GM12864 (cell line): ENCODE data around the gene BSPRY.

Source experiments
- DNase-seq: peaks from one replicate; pipeline ENCODE4 v3.0.0-alpha.2; 2011; ENCODE audit warnings: low read depth
- H3K4me3 ChIP-seq: 2 replicates; pipeline ENCODE4 v1.5.1; 2011; ENCODE audit warnings: mild to moderate bottlenecking, low read depth, low read length, control low read depth
- CTCF ChIP-seq: IDR thresholded peaks from 2 replicates; pipeline ENCODE4 v1.5.1; 2011; ENCODE audit warnings: low read depth, mild to moderate bottlenecking, moderate library complexity, low read length, control low read depth, inconsistent platforms; ENCODE audit errors: missing control alignments

The BSPRY gene

GRCh38 chr9:113349066-113349444 lies 286 bp upstream of the BSPRY start:
- DNase-seq, result no peak
- no peak for TF ChIP-seq CTCF
- peak overlapping the region; percentile 72; the same call in 1 of the 2 replicates for H3K4me3 ChIP-seq

GRCh38 chr9:113350107-113350661 lies 843 bp downstream of the BSPRY start:
- peak overlapping the region; percentile 72 for H3K4me3 ChIP-seq

GRCh38 chr9:113350937-113351336 lies 1.6 kb downstream of the BSPRY start:
- no peak for TF ChIP-seq CTCF
- no peak overlapping the region for H3K4me3 ChIP-seq
- peak; percentile 29 for DNase-seq

More at GRCh38 chr9:113350107-113350661, 843 bp downstream of the BSPRY start:
- TF ChIP-seq CTCF, result no peak
- DNase-seq, result no peak

GRCh38 chr9:113352006-113352405 lies 2.7 kb downstream of the BSPRY start:
- H3K4me3 ChIP-seq, result no peak overlapping the region
- no peak for DNase-seq
- TF ChIP-seq CTCF, result no peak

- H3K4me3 ChIP-seq, result no peak overlapping the region
- no peak for DNase-seq
- TF ChIP-seq CTCF, result no peak
These were observed 3.1 kb downstream of the BSPRY start for GRCh38 chr9:113352411-113352810.

GRCh38 chr9:113355040-113355596 lies 5.8 kb downstream of the BSPRY start:
- no peak overlapping the region for H3K4me3 ChIP-seq
- peak; percentile 15 for TF ChIP-seq CTCF
- no peak for DNase-seq

GRCh38 chr9:113356686-113357292 lies 7.4 kb downstream of the BSPRY start:
- no peak for TF ChIP-seq CTCF
- no peak for DNase-seq
- H3K4me3 ChIP-seq, result no peak overlapping the region
